Keratinocyte (primary cell): ENCODE results near the gene PAGE4. TPM values are rescaled to one million over a fixed set of nuclear protein-coding genes. Genes with fewer than 3 reads are reported as not detected.

Experiments
- DNase-seq: peaks from one replicate; pipeline ENCODE4 v3.0.0-alpha.2; 2011; ENCODE audit warnings: low read depth, missing footprints, low spot score
- FAIRE-seq: peaks from 2 replicates; lab custom pipeline; 2011; peaks lifted over from hg19 to GRCh38; lab: Jason Lieb, UNC
- H2AFZ ChIP-seq: 2 replicates; pipeline ENCODE4 v1.6.0; 2012; ENCODE audit warnings: low read length, control low read depth, inconsistent platforms; ENCODE audit not compliant: control insufficient read depth
- H3K27ac ChIP-seq: 2 replicates; pipeline ENCODE4 v1.5.1; 2011; ENCODE audit warnings: low read length; ENCODE audit not compliant: control insufficient read depth, insufficient read depth
- H3K27me3 ChIP-seq: 3 replicates; pipeline ENCODE4 v1.6.0; 2011; ENCODE audit warnings: low read length; ENCODE audit not compliant: control insufficient read depth, insufficient read depth; ENCODE audit errors: extremely low read depth
- H3K36me3 ChIP-seq, 2 experiments: 2 replicates in 1 of 2; 3 replicates in 1 of 2; pipeline ENCODE4 v1.5.1; 2011; ENCODE audit warnings: low read length in 2 of 2, mild to moderate bottlenecking in 1 of 2; ENCODE audit not compliant: control insufficient read depth in 2 of 2, insufficient read depth in 2 of 2; ENCODE audit errors: extremely low read depth in 1 of 2
- H3K4me1 ChIP-seq: 3 replicates; pipeline ENCODE4 v1.5.1; 2011; ENCODE audit warnings: low read length; ENCODE audit not compliant: control insufficient read depth, insufficient read depth; ENCODE audit errors: extremely low read depth
- H3K4me2 ChIP-seq: 3 replicates; pipeline ENCODE4 v1.6.0; 2011; ENCODE audit warnings: low read depth, low read length; ENCODE audit not compliant: control insufficient read depth, insufficient read depth; ENCODE audit errors: extremely low read depth
- H3K4me3 ChIP-seq, 3 experiments: fragments of 200-600 bp in 1 of 3; sonication (generic) in 1 of 3; 2 replicates in 2 of 3; 3 replicates in 1 of 3; pipeline ENCODE4 v1.5.1; 2011 to 2016; ENCODE audit warnings: low read length in 3 of 3, mild to moderate bottlenecking in 3 of 3, control low read depth in 2 of 3, inconsistent platforms in 1 of 3, low read depth in 1 of 3, mixed read lengths in 1 of 3, mixed run types in 1 of 3, moderate library complexity in 1 of 3; ENCODE audit not compliant: control insufficient read depth in 2 of 3, insufficient read depth in 2 of 3; ENCODE audit errors: extremely low read depth in 1 of 3
- H3K79me2 ChIP-seq: 2 replicates; pipeline ENCODE4 v1.6.0; 2012; ENCODE audit warnings: low read length; ENCODE audit not compliant: control insufficient read depth, insufficient read depth
- H3K9ac ChIP-seq: 3 replicates; pipeline ENCODE4 v1.6.0; 2011; ENCODE audit warnings: low read length; ENCODE audit not compliant: control insufficient read depth, insufficient read depth; ENCODE audit errors: extremely low read depth
- H3K9me1 ChIP-seq: 3 replicates; pipeline ENCODE4 v1.6.0; 2011; ENCODE audit warnings: low read length; ENCODE audit not compliant: control insufficient read depth, insufficient read depth; ENCODE audit errors: extremely low read depth
- H3K9me3 ChIP-seq: 2 replicates; pipeline ENCODE4 v1.5.1; 2012; ENCODE audit warnings: low read depth, low read length; ENCODE audit not compliant: control insufficient read depth
- H4K20me1 ChIP-seq: 3 replicates; pipeline ENCODE4 v1.6.0; 2011; ENCODE audit warnings: low read length; ENCODE audit not compliant: control insufficient read depth, insufficient read depth; ENCODE audit errors: extremely low read depth
- CTCF ChIP-seq, 3 experiments: IDR thresholded peaks in 1 of 3; conservative IDR thresholded peaks in 1 of 3; optimal IDR thresholded peaks in 1 of 3; 2 replicates in 2 of 3; 3 replicates in 1 of 3; pipeline versions ENCODE3 to v1.5.1; 2011; ENCODE audit warnings: low read length in 3 of 3, mild to moderate bottlenecking in 3 of 3, moderate library complexity in 2 of 3, control low read depth in 1 of 3, inconsistent platforms in 1 of 3; ENCODE audit not compliant: insufficient read depth in 2 of 3; ENCODE audit errors: extremely low read depth in 1 of 3
- EZH2 ChIP-seq: IDR thresholded peaks from one replicate; pipeline ENCODE4 v1.6.1; 2012; ENCODE audit warnings: inconsistent platforms, mild to moderate bottlenecking, low read length, moderate library complexity
- dilution Hi-C: fragments of 300-500 bp; cut with MboI; formaldehyde crosslinking; loops from one replicate; pipeline ENCODE4 v1.7.0; 2020; ENCODE audit warnings: low sequenced_read_pairs; ENCODE audit not compliant: extremely low pct_ligation_motif_present
- polyA plus RNA-seq, 5 experiments: library from polyadenylated mRNA; depleted of rRNA in 3 of 5; stranded (reverse) in 3 of 5; stranded (forward) in 1 of 5; unstranded in 1 of 5; fragments of >200 nt; gene quantifications; 1 replicate in 1 of 5; 2 replicates in 3 of 5; 3 replicates in 1 of 5; pipeline versions ENCODE4 v1.2.1 to v1.2.3, GENCODE V29; 2011 to 2012; ENCODE audit warnings: missing spikeins in 2 of 5, low read depth in 1 of 5, low replicate concordance in 1 of 5

The PAGE4 gene
- polyA plus RNA-seq, 1 donor (not counting 4 experiments of a cell fraction or from before 2014, with no cell fraction given): not detected

DNA sequence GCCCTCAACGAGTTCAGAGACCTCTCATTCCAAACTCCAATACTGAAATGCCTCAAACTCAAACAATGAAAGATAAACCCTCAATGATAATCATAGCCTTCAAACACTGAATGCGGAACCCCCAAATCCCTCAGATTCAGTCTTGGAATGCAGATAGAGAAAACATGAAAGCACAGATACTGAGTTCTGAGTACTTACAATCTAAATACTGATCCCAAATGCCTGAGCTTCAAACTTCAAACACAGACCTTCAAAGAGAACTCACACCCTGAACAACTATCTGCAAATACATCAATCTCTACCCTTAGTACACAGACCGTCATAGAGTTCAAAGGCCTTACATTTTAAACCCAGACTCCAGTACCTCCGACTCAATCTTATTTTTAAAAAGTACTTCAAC lies 16.9 kb upstream of the PAGE4 start:
- TF ChIP-seq CTCF (optimal IDR thresholded peaks at IDR 0.05 in 1 of 3, IDR thresholded peaks at IDR 0.05 in 1 of 3, conservative IDR thresholded peaks at IDR 0.05 in 1 of 3; ENCODE audit: extremely low read depth in 1 of 3, insufficient read depth in 2 of 3, low read length in 3 of 3) (no peak), EZH2 (no peak)
- dilution Hi-C loops: no loop called here
- H4K20me1 ChIP-seq: no peaks in the 10 kb centered on the region
- DNase-seq: no peak
- no peaks in the 10 kb centered on the region for H3K27me3 ChIP-seq
- H2AFZ ChIP-seq: no peak overlapping the region
- no peak overlapping the region for H3K27ac ChIP-seq
- no peak overlapping the region for H3K4me2 ChIP-seq
- no peak overlapping the region for H3K9ac ChIP-seq
- no peak overlapping the region for H3K4me3 ChIP-seq
- no peaks in the 10 kb centered on the region for H3K4me1 ChIP-seq
- no peaks in the 10 kb centered on the region for H3K36me3 ChIP-seq
- no peaks in the 10 kb centered on the region for H3K9me3 ChIP-seq
- no peaks in the 10 kb centered on the region for H3K9me1 ChIP-seq
- FAIRE-seq: no peak
- no peaks in the 10 kb centered on the region for H3K79me2 ChIP-seq

DNA sequence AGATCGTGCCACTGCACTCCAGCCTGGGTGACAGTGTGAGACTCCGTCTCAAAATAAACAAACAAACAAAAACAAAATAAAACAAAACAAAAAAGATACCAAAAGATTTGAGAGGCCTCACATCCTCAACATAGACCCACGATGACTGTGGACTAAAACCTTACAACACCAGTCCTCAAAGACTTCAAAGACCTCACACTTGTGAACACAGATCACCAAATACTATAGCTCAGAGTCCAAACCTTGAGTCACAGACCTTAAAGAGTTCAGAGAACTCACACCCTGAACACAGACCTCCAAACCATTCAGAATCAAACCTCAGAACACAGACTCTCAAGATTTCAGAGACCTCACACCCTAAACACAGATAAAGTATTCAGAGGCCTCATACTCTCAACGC lies 12.7 kb upstream of the PAGE4 start:
- Histone ChIP-seq H3K4me1 (no peaks in the 10 kb centered on the region), H3K9me3 (no peaks in the 10 kb centered on the region), H3K79me2 (no peaks in the 10 kb centered on the region), H3K27ac (no peak overlapping the region), H3K4me2 (no peak overlapping the region), H3K36me3 (no peaks in the 10 kb centered on the region), H3K9me1 (no peaks in the 10 kb centered on the region), H3K4me3 (no peak overlapping the region), H3K27me3 (no peaks in the 10 kb centered on the region), H3K9ac (no peak overlapping the region), H2AFZ (no peak overlapping the region), H4K20me1 (no peaks in the 10 kb centered on the region)
- FAIRE-seq (no peak), DNase-seq (no peak)
- dilution Hi-C loops: no loop called here
- TF ChIP-seq CTCF (optimal IDR thresholded peaks at IDR 0.05 in 1 of 3, IDR thresholded peaks at IDR 0.05 in 1 of 3, conservative IDR thresholded peaks at IDR 0.05 in 1 of 3; ENCODE audit: extremely low read depth in 1 of 3, insufficient read depth in 2 of 3, low read length in 3 of 3): no peak
- no peak for TF ChIP-seq EZH2
